Ovary (tissue), 3 donors: ENCODE data around the gene PRPF40B.

ENCODE experiments used
- EP300 ChIP-seq: sonication (generic); formaldehyde crosslinking; IDR thresholded peaks from one replicate; pipeline ENCODE4 v1.6.1; 2017; ENCODE audit warnings: antibody characterized with exemption
- POLR2A ChIP-seq: fragments of 450-650 bp; IDR thresholded peaks from one replicate; pipeline ENCODE4 v1.6.1; 2017; ENCODE audit warnings: antibody characterized with exemption, mild to moderate bottlenecking, moderate library complexity
- TF ChIP-seq, protein P1 (sequence below), 3 donors: fragments of 450-650 bp in 2 of 3; fragments of 200-600 bp in 1 of 3; IDR thresholded peaks; one replicate each; pipeline versions ENCODE4 v1.5.1 to v1.8.0; 2016 to 2022; ENCODE audit warnings: antibody characterized with exemption in 3 of 3, mild to moderate bottlenecking in 1 of 3
- donor health status: DM: no; HTN: no; CAD: no.

DNA sequence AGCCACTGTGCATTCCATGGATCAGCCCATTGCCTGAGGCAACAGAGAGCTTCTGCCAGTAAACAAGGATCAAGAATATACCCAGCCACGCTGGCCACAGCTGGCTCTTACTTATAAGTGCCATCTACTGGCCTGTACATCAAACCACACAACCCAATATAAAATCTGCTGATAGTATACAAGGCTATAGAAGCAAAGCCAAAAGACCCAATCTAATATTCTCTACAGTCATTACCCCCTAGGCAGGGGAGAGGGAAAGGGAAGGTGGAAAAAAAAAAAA lies 13.5 kb upstream of the PRPF40B start:
- no peak for TF ChIP-seq POLR2A
- TF ChIP-seq, protein P1, sequence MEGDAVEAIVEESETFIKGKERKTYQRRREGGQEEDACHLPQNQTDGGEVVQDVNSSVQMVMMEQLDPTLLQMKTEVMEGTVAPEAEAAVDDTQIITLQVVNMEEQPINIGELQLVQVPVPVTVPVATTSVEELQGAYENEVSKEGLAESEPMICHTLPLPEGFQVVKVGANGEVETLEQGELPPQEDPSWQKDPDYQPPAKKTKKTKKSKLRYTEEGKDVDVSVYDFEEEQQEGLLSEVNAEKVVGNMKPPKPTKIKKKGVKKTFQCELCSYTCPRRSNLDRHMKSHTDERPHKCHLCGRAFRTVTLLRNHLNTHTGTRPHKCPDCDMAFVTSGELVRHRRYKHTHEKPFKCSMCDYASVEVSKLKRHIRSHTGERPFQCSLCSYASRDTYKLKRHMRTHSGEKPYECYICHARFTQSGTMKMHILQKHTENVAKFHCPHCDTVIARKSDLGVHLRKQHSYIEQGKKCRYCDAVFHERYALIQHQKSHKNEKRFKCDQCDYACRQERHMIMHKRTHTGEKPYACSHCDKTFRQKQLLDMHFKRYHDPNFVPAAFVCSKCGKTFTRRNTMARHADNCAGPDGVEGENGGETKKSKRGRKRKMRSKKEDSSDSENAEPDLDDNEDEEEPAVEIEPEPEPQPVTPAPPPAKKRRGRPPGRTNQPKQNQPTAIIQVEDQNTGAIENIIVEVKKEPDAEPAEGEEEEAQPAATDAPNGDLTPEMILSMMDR (IDR thresholded peaks at IDR 0.05) = no peak
- no peak for TF ChIP-seq EP300
